Measurements from ENCODE around the gene PITPNM1. TPM values are rescaled to one million over a fixed set of nuclear protein-coding genes. Genes with fewer than 3 reads are reported as not detected.

The PITPNM1 gene
- polyA plus RNA-seq, 1 donor (not counting 4 experiments of a cell fraction or from before 2014, with no cell fraction given) = 15.9 TPM

DNA sequence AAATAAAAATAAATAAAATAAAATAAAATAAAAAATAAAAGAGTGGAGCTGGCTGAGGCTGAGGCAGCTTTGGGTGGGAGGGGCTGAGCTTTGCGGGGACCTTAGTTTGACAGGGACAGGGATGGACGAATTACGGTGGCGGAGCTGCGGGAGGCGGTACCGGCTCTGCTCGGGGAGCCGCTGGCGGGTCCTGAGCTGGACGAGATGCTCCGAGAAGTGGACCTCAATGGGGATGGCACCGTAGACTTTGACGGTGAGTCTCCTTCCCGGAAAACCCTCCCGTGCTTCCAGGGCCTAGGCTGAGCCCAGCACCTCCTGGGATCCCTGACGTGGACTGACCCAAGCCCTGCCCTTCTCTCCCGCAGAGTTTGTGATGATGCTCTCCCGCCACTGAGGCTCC lies 46.9 kb downstream of the PITPNM1 start:
- dilution Hi-C loops (cut with MboI; ENCODE audit: extremely low pct_ligation_motif_present, low sequenced_read_pairs) = no loop called here
- H3K27me3 ChIP-seq (ENCODE audit: control insufficient read depth, extremely low read depth, insufficient read depth, low read length) = no peaks in the 10 kb centered on the region
- no peak overlapping the region for H3K27ac ChIP-seq (ENCODE audit: control insufficient read depth, insufficient read depth, low read length)
- no peak overlapping the region for H3K9ac ChIP-seq (ENCODE audit: control insufficient read depth, extremely low read depth, insufficient read depth, low read length)
- no peak for DNase-seq (ENCODE audit: low read depth, low spot score)
- TF ChIP-seq EZH2 (IDR thresholded peaks at IDR 0.05; ENCODE audit: low read length) (no peak), CTCF (optimal IDR thresholded peaks at IDR 0.05 in 1 of 3, IDR thresholded peaks at IDR 0.05 in 1 of 3, conservative IDR thresholded peaks at IDR 0.05 in 1 of 3; ENCODE audit: extremely low read depth in 1 of 3, insufficient read depth in 2 of 3, low read length in 3 of 3) (no peak)
- H3K36me3 ChIP-seq (ENCODE audit: control insufficient read depth in 2 of 2, extremely low read depth in 1 of 2, insufficient read depth in 2 of 2, low read length in 2 of 2) = no peaks in the 10 kb centered on the region
- H2AFZ ChIP-seq (ENCODE audit: control insufficient read depth, low read length) = no peak overlapping the region
- H3K4me1 ChIP-seq (ENCODE audit: control insufficient read depth, extremely low read depth, insufficient read depth, low read length) = peaks cover 2% of the 10 kb centered on the region
- H3K4me3 ChIP-seq (ENCODE audit: control insufficient read depth in 2 of 3, extremely low read depth in 1 of 3, insufficient read depth in 2 of 3, low read depth in 1 of 3, low read length in 3 of 3) = no peak overlapping the region
- no peaks in the 10 kb centered on the region for H3K9me1 ChIP-seq (ENCODE audit: control insufficient read depth, extremely low read depth, insufficient read depth, low read length)
- no peaks in the 10 kb centered on the region for H4K20me1 ChIP-seq (ENCODE audit: control insufficient read depth, extremely low read depth, insufficient read depth, low read length)
- FAIRE-seq = no peak
- H3K4me2 ChIP-seq (ENCODE audit: control insufficient read depth, extremely low read depth, insufficient read depth, low read depth, low read length) = no peak overlapping the region
- H3K79me2 ChIP-seq (ENCODE audit: control insufficient read depth, insufficient read depth, low read length) = no peaks in the 10 kb centered on the region
- no peaks in the 10 kb centered on the region for H3K9me3 ChIP-seq (ENCODE audit: control insufficient read depth, low read depth, low read length)

- no peaks in the 10 kb centered on the region for H3K9me1 ChIP-seq (ENCODE audit: control insufficient read depth, extremely low read depth, insufficient read depth, low read length)
- no peaks in the 10 kb centered on the region for H3K9me3 ChIP-seq (ENCODE audit: control insufficient read depth, low read depth, low read length)
- H4K20me1 ChIP-seq (ENCODE audit: control insufficient read depth, extremely low read depth, insufficient read depth, low read length) = no peaks in the 10 kb centered on the region
- dilution Hi-C loops (cut with MboI; ENCODE audit: extremely low pct_ligation_motif_present, low sequenced_read_pairs) = no loop called here
- no peak overlapping the region for H3K4me2 ChIP-seq (ENCODE audit: control insufficient read depth, extremely low read depth, insufficient read depth, low read depth, low read length)
- no peak for DNase-seq (ENCODE audit: low read depth, low spot score)
- H2AFZ ChIP-seq (ENCODE audit: control insufficient read depth, low read length) = no peak overlapping the region
- no peaks in the 10 kb centered on the region for H3K36me3 ChIP-seq (ENCODE audit: control insufficient read depth in 2 of 2, extremely low read depth in 1 of 2, insufficient read depth in 2 of 2, low read length in 2 of 2)
- H3K9ac ChIP-seq (ENCODE audit: control insufficient read depth, extremely low read depth, insufficient read depth, low read length) = no peak overlapping the region
- peaks cover 2% of the 10 kb centered on the region for H3K4me1 ChIP-seq (ENCODE audit: control insufficient read depth, extremely low read depth, insufficient read depth, low read length)
- H3K27ac ChIP-seq (ENCODE audit: control insufficient read depth, insufficient read depth, low read length) = no peak overlapping the region
- TF ChIP-seq CTCF (optimal IDR thresholded peaks at IDR 0.05 in 1 of 3, IDR thresholded peaks at IDR 0.05 in 1 of 3, conservative IDR thresholded peaks at IDR 0.05 in 1 of 3; ENCODE audit: extremely low read depth in 1 of 3, insufficient read depth in 2 of 3, low read length in 3 of 3) (no peak), EZH2 (IDR thresholded peaks at IDR 0.05; ENCODE audit: low read length) (no peak)
- H3K27me3 ChIP-seq (ENCODE audit: control insufficient read depth, extremely low read depth, insufficient read depth, low read length) = no peaks in the 10 kb centered on the region
- FAIRE-seq = no peak
- H3K4me3 ChIP-seq (ENCODE audit: control insufficient read depth in 2 of 3, extremely low read depth in 1 of 3, insufficient read depth in 2 of 3, low read depth in 1 of 3, low read length in 3 of 3) = no peak overlapping the region
- H3K79me2 ChIP-seq (ENCODE audit: control insufficient read depth, insufficient read depth, low read length) = no peaks in the 10 kb centered on the region
Observed at GRCh38 chr11:67457453-67457852, 47.7 kb downstream of the PITPNM1 start.
